ENCODE measurements around the gene LYVE1.

LYVE1 gene

DNA sequence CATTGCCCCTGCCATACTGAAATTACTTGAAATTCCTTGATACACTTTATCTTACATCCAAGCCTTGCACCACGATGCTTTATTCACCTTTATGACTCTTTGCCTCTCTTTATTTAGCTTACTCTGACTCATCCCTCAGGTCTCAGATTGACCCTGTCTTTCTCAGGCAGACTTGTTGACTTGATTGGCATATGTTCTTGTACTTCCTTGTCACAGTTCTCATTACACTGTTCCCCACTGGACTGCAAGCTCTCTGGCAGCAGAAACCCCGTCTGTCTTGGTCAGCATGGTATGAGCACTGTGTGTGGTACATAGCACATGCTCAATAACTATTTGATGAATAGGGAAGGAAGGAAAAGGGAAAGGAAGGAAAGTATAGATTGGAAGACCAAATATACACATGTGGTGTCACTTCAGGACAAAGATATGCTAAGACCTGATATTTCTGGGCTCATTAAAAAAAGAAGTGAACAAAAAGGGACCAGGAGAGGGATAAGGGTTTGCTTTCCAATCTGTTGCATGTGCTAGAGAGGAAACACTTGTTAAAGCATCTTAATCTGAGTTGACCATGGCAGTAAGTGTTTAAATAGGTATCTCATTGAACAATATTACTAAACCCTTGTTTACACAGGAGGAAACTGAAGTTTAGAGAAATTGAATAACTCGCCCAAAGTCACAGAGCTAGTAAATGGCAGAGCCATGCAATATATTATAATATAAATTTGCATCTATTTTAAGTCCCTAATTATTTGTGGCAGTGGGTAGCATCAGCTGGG is 7.2 kb downstream of the LYVE1 start:
- TF ChIP-seq, protein P1, sequence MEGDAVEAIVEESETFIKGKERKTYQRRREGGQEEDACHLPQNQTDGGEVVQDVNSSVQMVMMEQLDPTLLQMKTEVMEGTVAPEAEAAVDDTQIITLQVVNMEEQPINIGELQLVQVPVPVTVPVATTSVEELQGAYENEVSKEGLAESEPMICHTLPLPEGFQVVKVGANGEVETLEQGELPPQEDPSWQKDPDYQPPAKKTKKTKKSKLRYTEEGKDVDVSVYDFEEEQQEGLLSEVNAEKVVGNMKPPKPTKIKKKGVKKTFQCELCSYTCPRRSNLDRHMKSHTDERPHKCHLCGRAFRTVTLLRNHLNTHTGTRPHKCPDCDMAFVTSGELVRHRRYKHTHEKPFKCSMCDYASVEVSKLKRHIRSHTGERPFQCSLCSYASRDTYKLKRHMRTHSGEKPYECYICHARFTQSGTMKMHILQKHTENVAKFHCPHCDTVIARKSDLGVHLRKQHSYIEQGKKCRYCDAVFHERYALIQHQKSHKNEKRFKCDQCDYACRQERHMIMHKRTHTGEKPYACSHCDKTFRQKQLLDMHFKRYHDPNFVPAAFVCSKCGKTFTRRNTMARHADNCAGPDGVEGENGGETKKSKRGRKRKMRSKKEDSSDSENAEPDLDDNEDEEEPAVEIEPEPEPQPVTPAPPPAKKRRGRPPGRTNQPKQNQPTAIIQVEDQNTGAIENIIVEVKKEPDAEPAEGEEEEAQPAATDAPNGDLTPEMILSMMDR (conservative IDR thresholded peaks at IDR 0.05; ENCODE audit: low read depth) = no peak
- DNase-seq (ENCODE audit: low spot score) = peak; percentile 25
- CTCF ChIA-PET = no interaction called here
- no peak overlapping the region for H3K27ac ChIP-seq
- POLR2A ChIA-PET (ENCODE audit: low non-redundant PET) = interaction anchor here (0.7 kb wide), 1 partner anchor 26 kb away, joined by 3 read pairs; no protein-coding TSS in a partner anchor

DNA sequence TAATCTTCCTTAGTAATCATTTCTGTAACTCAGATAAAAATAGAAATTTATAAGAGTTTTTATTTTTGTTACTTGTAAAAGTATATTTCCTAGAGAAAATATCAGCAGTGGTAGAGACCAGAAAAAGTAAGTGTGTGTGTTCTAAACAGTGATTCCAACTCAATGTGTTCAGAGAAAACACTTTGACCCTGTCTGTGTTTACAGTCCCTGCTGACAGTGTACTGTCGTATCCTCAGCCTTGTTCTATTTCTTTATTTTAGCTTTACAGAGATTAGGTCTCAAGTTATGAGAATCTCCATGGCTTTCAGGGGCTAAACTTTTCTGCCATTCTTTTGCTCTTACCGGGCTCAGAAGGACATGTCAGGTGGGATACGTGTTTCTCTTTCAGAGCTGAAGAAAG is 10.2 kb downstream of the LYVE1 start:
- no peak overlapping the region for H3K27ac ChIP-seq
- DNase-seq (ENCODE audit: low spot score) = no peak
- ChIA-PET CTCF (no interaction called here), POLR2A (ENCODE audit: low non-redundant PET) (no interaction called here)
- TF ChIP-seq, protein P1 (conservative IDR thresholded peaks at IDR 0.05; ENCODE audit: low read depth) = no peak

- DNase-seq (ENCODE audit: low spot score) = no peak
- TF ChIP-seq, protein P1 (conservative IDR thresholded peaks at IDR 0.05; ENCODE audit: low read depth) = no peak
- POLR2A ChIA-PET (ENCODE audit: low non-redundant PET) = no interaction called here
- H3K27ac ChIP-seq = no peak overlapping the region
- CTCF ChIA-PET = interaction anchor here (0.7 kb wide), 1 partner anchor 108 kb away, joined by 4 read pairs; no protein-coding TSS in a partner anchor
Measured at GRCh38 chr11:10556590-10556989, 11.9 kb downstream of the LYVE1 start.

- ChIA-PET POLR2A (ENCODE audit: low non-redundant PET) (no interaction called here), CTCF (no interaction called here)
- no peak for DNase-seq (ENCODE audit: low spot score)
- H3K27ac ChIP-seq = no peak overlapping the region
- TF ChIP-seq, protein P1 (conservative IDR thresholded peaks at IDR 0.05; ENCODE audit: low read depth) = no peak
Measured at GRCh38 chr11:10551845-10552352, 16.6 kb downstream of the LYVE1 start.

DNA sequence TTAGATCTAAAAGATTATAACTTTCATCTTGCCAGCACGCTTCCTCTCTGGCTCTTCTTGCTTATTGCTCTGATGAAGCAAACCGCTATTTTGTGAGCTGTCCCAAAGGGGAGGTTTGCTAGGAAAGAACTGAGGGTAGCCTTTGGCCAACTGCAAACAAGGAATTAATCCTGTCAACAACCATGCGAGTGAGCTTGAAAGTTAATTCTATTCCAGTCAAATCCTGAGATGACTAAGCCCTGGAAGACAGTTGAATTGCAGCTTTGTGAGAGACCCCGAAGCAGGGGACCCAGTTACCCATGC is 17.2 kb downstream of the LYVE1 start:
- ChIA-PET POLR2A (ENCODE audit: low non-redundant PET) (no interaction called here), CTCF (no interaction called here)
- TF ChIP-seq, protein P1 (conservative IDR thresholded peaks at IDR 0.05; ENCODE audit: low read depth) = no peak
- no peak overlapping the region for H3K27ac ChIP-seq
- no peak for DNase-seq (ENCODE audit: low spot score)

GRCh38 chr11:10550503-10551289 is 17.8 kb downstream of the LYVE1 start:
- ChIA-PET CTCF (interaction anchor here (0.7 kb wide), 1 partner anchor 139 kb away, joined by 3 read pairs; no protein-coding TSS in a partner anchor), POLR2A (ENCODE audit: low non-redundant PET) (no interaction called here)
- peak; percentile 27 for DNase-seq (ENCODE audit: low spot score)
- H3K27ac ChIP-seq = no peak overlapping the region
- TF ChIP-seq, protein P1 (conservative IDR thresholded peaks at IDR 0.05; ENCODE audit: low read depth) = no peak

Data from RWPE1 (cell line).